ENCODE measurements around the gene DGLUCY.

DGLUCY gene

GRCh38 chr14:91233936-91234790, 120.3 kb downstream of the DGLUCY start:
- DNase-seq (ENCODE audit: low read depth), result no peak
- TF ChIP-seq CTCF (conservative IDR thresholded peaks at IDR 0.05; ENCODE audit: low read depth, low read length), result no peak

GRCh38 chr14:91234791-91235114, 120.9 kb downstream of the DGLUCY start:
- no peak overlapping the region for H3K4me3 ChIP-seq (ENCODE audit: low read depth, low read length)
- no peak for TF ChIP-seq CTCF (conservative IDR thresholded peaks at IDR 0.05; ENCODE audit: low read depth, low read length)
- DNase-seq (ENCODE audit: low read depth), result no peak

More at GRCh38 chr14:91233936-91234790, 120.3 kb downstream of the DGLUCY start:
- no peak overlapping the region for H3K4me3 ChIP-seq (ENCODE audit: low read depth, low read length)

- no peak for TF ChIP-seq CTCF (conservative IDR thresholded peaks at IDR 0.05; ENCODE audit: low read depth, low read length)
- no peak for DNase-seq (ENCODE audit: low read depth)
- H3K4me3 ChIP-seq (ENCODE audit: low read depth, low read length), result no peak overlapping the region
Observed at GRCh38 chr14:91235841-91236240, 122.0 kb downstream of the DGLUCY start.

GRCh38 chr14:91237219-91237618, 123.3 kb downstream of the DGLUCY start:
- TF ChIP-seq CTCF (conservative IDR thresholded peaks at IDR 0.05; ENCODE audit: low read depth, low read length), result no peak
- DNase-seq (ENCODE audit: low read depth), result peak; percentile 31
- no peak overlapping the region for H3K4me3 ChIP-seq (ENCODE audit: low read depth, low read length)

- DNase-seq (ENCODE audit: low read depth), result no peak
- H3K4me3 ChIP-seq (ENCODE audit: low read depth, low read length), result no peak overlapping the region
- no peak for TF ChIP-seq CTCF (conservative IDR thresholded peaks at IDR 0.05; ENCODE audit: low read depth, low read length)
Observed at GRCh38 chr14:91238085-91238484, 124.2 kb downstream of the DGLUCY start.

- no peak for TF ChIP-seq CTCF (conservative IDR thresholded peaks at IDR 0.05; ENCODE audit: low read depth, low read length)
- DNase-seq (ENCODE audit: low read depth), result no peak
- no peak overlapping the region for H3K4me3 ChIP-seq (ENCODE audit: low read depth, low read length)
Observed at GRCh38 chr14:91238661-91239060, 124.8 kb downstream of the DGLUCY start.

- no peak overlapping the region for H3K4me3 ChIP-seq (ENCODE audit: low read depth, low read length)
- TF ChIP-seq CTCF (conservative IDR thresholded peaks at IDR 0.05; ENCODE audit: low read depth, low read length), result no peak
- no peak for DNase-seq (ENCODE audit: low read depth)
Observed at GRCh38 chr14:91241863-91242262, 128.0 kb downstream of the DGLUCY start.
